Tongue (tissue), 1 donor: ENCODE measurements around the gene TIMM29. TPM values are rescaled to one million over a fixed set of nuclear protein-coding genes. Genes with fewer than 3 reads are reported as not detected.

Experiments
- total RNA-seq: library from RNA; depleted of rRNA; stranded (reverse); fragments of >200 nt; gene quantifications from one replicate; pipeline ENCODE4 v1.2.3, GENCODE V29; 2014

TIMM29 gene
- total RNA-seq, 1 donor from 2014 or later, result 29.7 TPM

Other genes starting within 250 kb of the TIMM29 start
- 21.5 TPM for gene QTRT1, start 227.4 kb upstream of the TIMM29 start, total RNA-seq
- gene DNM2, start 210.7 kb upstream of the TIMM29 start, total RNA-seq, result 114 TPM
- gene TMED1, start 92.6 kb upstream of the TIMM29 start, total RNA-seq, result 46.0 TPM
- gene C19orf38, start 80.4 kb upstream of the TIMM29 start, total RNA-seq, result 3.9 TPM
- gene CARM1, start 57.3 kb upstream of the TIMM29 start, total RNA-seq, result 43.9 TPM
- gene YIPF2, start 172 bp upstream of the TIMM29 start, total RNA-seq, result 54.7 TPM
- 87.7 TPM for gene SMARCA4, start 32.2 kb downstream of the TIMM29 start, total RNA-seq
- gene LDLR, start 160.7 kb downstream of the TIMM29 start, total RNA-seq, result 43.1 TPM
- gene SPC24, start 227.0 kb downstream of the TIMM29 start, total RNA-seq, result 12.3 TPM